AG04450 (cell line): Measurements from ENCODE around the gene CHCHD6. TPM values are rescaled to one million over a fixed set of nuclear protein-coding genes. Genes with fewer than 3 reads are reported as not detected.
"Not testable (repeated sequence)": the region's sequence is repeated elsewhere in the genome, so short reads cannot be mapped to it uniquely, and the experiment has no call there.

ENCODE experiments used
- CTCF ChIA-PET: fragments of 300-600, 350-600 bp; formaldehyde crosslinking; extraction: SDS; loops from one replicate; lab custom pipeline; 2022; ENCODE audit warnings: antibody characterized with exemption, inconsistent platforms; lab: Charles Lee
- POLR2A ChIA-PET: fragments of 350-600 bp; formaldehyde crosslinking; extraction: SDS; loops from one replicate; lab custom pipeline; 2021; ENCODE audit warnings: antibody characterized with exemption, inconsistent platforms; lab: Yijun Ruan, JAX
- DNase-seq: peaks from one replicate; pipeline ENCODE4 v3.0.0-alpha.2; 2011; ENCODE audit warnings: low read depth, low spot score
- H3K27ac ChIP-seq: one replicate; pipeline ENCODE4 v1.5.1; 2012; ENCODE audit warnings: low read depth, low read length, control low read depth
- H3K27me3 ChIP-seq: one replicate; pipeline ENCODE4 v1.6.0; 2012; ENCODE audit warnings: low read length; ENCODE audit not compliant: control insufficient read depth, insufficient read depth
- H3K4me3 ChIP-seq: 2 replicates; pipeline ENCODE4 v1.5.1; 2011; ENCODE audit warnings: mild to moderate bottlenecking, low read depth, low read length, control low read depth
- H3K9me3 ChIP-seq: 2 replicates; pipeline ENCODE4 v1.5.1; 2012; ENCODE audit warnings: low read length; ENCODE audit not compliant: control insufficient read depth, insufficient read depth
- CTCF ChIP-seq: IDR thresholded peaks from 2 replicates; pipeline ENCODE4 v1.5.1; 2011; ENCODE audit warnings: low read depth, low read length, control low read depth, inconsistent platforms
- polyA plus RNA-seq: library from polyadenylated mRNA; depleted of rRNA; stranded (reverse); fragments of >200 nt; gene quantifications from 2 replicates; pipeline ENCODE4 v1.2.3, GENCODE V29; 2011

CHCHD6 gene
- polyA plus RNA-seq, 1 experiment, result 14.0 TPM

GRCh38 chr3:126792998-126793397, 89.0 kb downstream of the CHCHD6 start:
- no peak overlapping the region for H3K4me3 ChIP-seq
- no peaks in the 10 kb centered on the region for H3K27me3 ChIP-seq
- TF ChIP-seq CTCF, result no peak
- H3K9me3 ChIP-seq, result peaks cover 3% of the 10 kb centered on the region
- CTCF ChIA-PET, result interaction anchor here (1.1 kb wide), 1 partner anchor 41 kb away, joined by 5 read pairs; no protein-coding TSS in a partner anchor
- H3K27ac ChIP-seq, result no peak overlapping the region
- no peak for DNase-seq
- POLR2A ChIA-PET, result no interaction called here

DNA sequence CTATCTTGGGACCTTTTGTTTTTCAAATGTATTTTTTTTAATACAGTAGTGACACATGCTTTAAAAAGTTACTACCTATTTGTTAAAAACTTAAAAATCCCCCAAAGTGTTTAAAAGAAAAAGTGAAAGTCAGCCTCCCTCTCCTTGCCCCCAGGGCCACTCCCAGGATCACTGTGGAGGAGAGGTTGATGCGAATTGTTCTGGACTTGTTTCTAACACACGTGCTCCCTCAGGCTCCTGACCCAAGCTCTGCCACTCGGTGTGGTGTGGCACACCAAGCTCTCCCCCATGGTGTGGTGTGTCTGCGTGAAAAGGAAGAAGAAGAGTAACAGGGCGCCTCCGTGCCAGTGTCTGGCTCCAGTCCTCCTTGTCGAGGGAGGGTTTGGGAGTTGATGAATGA, 93.5 kb downstream of the CHCHD6 start:
- Histone ChIP-seq H3K9me3 (peaks cover 6% of the 10 kb centered on the region), H3K27me3 (no peaks in the 10 kb centered on the region), H3K27ac (no peak overlapping the region), H3K4me3 (no peak overlapping the region)
- ChIA-PET CTCF (no interaction called here), POLR2A (no interaction called here)
- no peak for TF ChIP-seq CTCF
- no peak for DNase-seq

- Histone ChIP-seq H3K27me3 (no peaks in the 10 kb centered on the region), H3K4me3 (no peak overlapping the region), H3K27ac (no peak overlapping the region), H3K9me3 (peaks cover 6% of the 10 kb centered on the region)
- ChIA-PET POLR2A (no interaction called here), CTCF (no interaction called here)
- no peak for DNase-seq
- no peak for TF ChIP-seq CTCF
These were observed 94.5 kb downstream of the CHCHD6 start for GRCh38 chr3:126798521-126798920.

DNA sequence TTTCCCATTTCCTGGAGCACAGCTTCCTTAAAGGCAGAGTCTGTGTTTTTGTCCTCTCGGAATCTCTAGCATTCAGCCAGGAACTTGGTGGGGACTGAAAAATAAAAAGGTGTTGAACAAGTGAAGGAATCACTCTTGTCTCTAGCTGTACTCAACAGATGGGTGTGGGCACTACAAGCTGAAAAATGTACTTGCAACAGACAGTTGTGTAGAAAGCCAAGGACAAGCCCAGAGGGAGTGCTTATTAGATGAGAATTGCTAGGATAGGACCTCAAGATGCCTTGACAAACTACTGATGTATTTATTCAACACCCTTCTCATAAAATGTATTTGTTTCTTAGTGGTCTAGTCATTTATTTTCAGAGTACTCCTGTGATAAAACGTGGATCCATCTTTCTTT, 95.1 kb downstream of the CHCHD6 start:
- ChIA-PET CTCF (no interaction called here), POLR2A (no interaction called here)
- H3K27ac ChIP-seq, result no peak overlapping the region
- no peak overlapping the region for H3K4me3 ChIP-seq
- no peak for DNase-seq
- no peaks in the 10 kb centered on the region for H3K27me3 ChIP-seq
- TF ChIP-seq CTCF, result no peak
- peaks cover 6% of the 10 kb centered on the region for H3K9me3 ChIP-seq

DNA sequence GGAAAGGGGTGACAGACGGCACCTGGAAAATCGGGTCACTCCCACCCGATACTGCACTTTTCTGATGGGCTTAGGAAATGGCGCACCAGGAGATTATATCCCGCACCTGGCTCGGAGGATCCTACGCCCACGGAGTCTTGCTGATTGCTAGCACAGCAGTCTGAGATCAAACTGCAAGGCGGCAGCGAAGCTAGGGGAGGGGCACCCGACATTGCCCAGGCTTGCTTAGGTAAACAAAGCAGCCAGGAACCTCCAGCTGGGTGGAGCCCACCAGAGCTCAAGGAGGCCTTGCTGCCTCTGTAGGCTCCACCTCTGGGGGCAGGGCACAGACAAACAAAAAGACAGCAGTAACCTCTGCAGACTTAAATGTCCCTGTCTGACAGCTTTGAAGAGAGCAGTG, 97.3 kb downstream of the CHCHD6 start:
- CTCF ChIA-PET, H3K9me3 ChIP-seq, H3K4me3 ChIP-seq, POLR2A ChIA-PET, H3K27ac ChIP-seq, H3K27me3 ChIP-seq, DNase-seq: not testable (repeated sequence)

DNA sequence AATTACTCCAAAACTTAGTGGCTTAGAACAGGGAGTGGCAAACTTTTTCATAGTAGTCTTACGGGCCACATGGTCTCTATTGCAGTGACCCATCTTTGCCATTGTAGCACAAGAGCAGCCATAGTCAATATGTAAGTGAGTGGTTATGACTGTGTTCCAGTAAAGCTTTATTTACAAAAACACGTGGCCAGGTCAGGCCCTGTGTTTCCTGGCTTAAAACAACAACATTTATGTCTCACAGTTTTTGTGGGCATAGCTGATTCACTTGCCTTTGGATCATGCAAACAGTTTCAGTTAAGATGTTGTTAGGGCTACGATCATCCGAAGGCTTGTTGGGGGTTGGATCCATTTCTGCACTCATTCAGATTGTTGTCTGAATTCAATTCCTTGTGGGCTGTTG, 103.8 kb downstream of the CHCHD6 start:
- POLR2A ChIA-PET, result no interaction called here
- no peak for DNase-seq
- CTCF ChIA-PET, result interaction anchor here (0.5 kb wide), 1 partner anchor 92 kb away, joined by 3 read pairs; no protein-coding TSS in a partner anchor
- H3K27me3 ChIP-seq, result no peaks in the 10 kb centered on the region
- H3K27ac ChIP-seq, result no peak overlapping the region
- H3K4me3 ChIP-seq, result no peak overlapping the region
- no peaks in the 10 kb centered on the region for H3K9me3 ChIP-seq
- no peak for TF ChIP-seq CTCF
